Muscle of back (tissue), 13 donors: ENCODE results near the gene RTP5. TPM values are rescaled to one million over a fixed set of nuclear protein-coding genes. Genes with fewer than 3 reads are reported as not detected.
"Not testable (repeated sequence)": the region's sequence is repeated elsewhere in the genome, so short reads cannot be mapped to it uniquely, and the experiment has no call there.

Experiments used
- DNase-seq, 3 donors: peaks; one replicate each; pipeline versions ENCODE4 v3.0.0 to v3.0.0-alpha.2; 2013
- long read RNA-seq, 9 donors: transcript quantifications; one replicate each; lab custom pipeline, GENCODE V29; 2026
- polyA plus RNA-seq, 10 donors: library from polyadenylated mRNA; unstranded; fragments of 120-200 nt; gene quantifications; one replicate each; pipeline ENCODE4 v1.2.1, GENCODE V29; 2013; ENCODE audit not compliant: insufficient read length in 10 of 10

RTP5 gene
- polyA plus RNA-seq: under 1 TPM in 3 of 10 donors, not detected in 7; 0.05 to 0.12 (median 0.07) TPM
- long read RNA-seq, donor 1: 0 reads
- long read RNA-seq, donor 2: 0 reads
- long read RNA-seq, donor 3: 0 reads
- long read RNA-seq, donor 4: 0 reads
- long read RNA-seq, donor 5: 0 reads
- long read RNA-seq, donor 6: 0 reads
- long read RNA-seq, donor 7: 0 reads
- long read RNA-seq, donor 8: 0 reads
- long read RNA-seq, donor 9: 0 reads

DNA sequence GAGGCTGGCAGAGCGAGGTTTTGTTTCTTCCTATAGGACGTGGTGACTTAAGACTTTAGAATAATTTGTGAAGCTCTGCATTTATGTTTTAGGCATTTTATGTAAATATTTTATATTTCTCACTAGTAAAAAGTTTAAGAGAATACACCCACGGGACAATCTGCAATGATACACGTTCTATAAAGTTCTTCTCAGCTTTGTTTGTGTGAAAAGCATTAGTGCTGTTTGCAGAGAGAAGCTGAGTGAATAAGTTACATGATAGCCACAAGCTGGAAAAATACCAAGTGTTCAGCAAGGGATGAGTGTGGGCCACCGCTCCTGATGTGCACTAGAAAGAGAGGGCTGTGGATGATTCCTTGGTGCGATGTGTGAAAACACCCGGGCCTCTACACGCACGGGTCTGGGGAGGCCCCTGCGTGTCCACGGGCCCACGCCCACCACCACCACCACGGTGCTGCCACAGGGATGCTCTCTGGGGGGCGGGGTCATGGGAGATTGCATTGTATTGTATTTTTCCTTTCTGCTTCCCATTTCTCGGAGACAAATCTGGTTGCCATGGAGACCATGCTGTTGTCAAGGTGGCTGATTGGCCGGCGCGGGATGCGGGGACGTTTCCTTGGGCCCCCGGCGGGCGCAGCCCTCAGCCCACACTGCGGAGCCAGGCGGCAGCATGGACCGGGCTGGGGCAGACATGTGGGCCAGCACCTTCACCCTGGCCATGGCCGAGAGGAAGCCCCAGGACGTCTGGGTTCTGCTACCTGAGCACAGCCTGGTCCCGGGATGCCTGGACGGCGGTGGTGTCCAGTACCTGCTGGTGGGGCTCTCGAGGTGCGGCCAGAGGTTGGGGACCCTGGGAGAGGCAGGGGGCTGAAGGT is at the start of gene RTP5:
Gene RTP5, plus strand, starts transcription at position 643 of the 875 bp plus-strand sequence. Its CDS starts 28 bp downstream, at position 671.
- DNase-seq: no peak

DNA sequence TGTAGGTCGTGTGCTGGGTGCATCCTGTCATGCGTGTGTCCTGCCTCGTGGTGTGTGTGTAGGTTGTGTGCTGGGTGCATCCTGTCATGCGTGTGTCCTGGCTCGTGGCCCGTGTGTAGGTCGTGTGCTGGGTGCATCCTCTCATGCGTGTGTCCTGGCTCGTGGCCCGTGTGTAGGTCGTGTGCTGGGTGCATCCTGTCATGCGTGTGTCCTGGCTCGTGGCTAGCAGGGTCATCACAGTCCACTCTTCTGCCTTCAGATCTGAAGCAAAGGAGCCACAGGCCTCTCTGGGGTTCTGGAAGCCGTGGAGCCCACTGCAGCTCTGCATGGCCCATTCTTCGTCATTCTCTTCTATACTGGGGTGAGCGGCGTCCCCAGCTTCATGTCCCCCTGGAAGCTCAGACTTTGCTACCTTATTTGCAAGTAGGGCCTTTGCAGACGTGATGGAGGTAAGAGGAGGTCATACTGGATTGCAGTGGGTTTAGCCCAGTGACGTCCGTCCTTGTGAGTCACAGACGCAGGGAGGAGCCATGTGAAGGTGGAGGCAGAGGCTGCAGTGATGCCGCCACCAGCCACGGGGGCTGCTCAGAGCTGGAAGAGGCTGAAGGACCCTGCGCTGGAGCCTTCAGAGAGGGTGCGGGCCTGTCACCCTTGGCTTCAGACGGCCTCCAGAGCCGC is 49.4 kb upstream of the RTP5 start:
- not testable (repeated sequence) for DNase-seq

DNA sequence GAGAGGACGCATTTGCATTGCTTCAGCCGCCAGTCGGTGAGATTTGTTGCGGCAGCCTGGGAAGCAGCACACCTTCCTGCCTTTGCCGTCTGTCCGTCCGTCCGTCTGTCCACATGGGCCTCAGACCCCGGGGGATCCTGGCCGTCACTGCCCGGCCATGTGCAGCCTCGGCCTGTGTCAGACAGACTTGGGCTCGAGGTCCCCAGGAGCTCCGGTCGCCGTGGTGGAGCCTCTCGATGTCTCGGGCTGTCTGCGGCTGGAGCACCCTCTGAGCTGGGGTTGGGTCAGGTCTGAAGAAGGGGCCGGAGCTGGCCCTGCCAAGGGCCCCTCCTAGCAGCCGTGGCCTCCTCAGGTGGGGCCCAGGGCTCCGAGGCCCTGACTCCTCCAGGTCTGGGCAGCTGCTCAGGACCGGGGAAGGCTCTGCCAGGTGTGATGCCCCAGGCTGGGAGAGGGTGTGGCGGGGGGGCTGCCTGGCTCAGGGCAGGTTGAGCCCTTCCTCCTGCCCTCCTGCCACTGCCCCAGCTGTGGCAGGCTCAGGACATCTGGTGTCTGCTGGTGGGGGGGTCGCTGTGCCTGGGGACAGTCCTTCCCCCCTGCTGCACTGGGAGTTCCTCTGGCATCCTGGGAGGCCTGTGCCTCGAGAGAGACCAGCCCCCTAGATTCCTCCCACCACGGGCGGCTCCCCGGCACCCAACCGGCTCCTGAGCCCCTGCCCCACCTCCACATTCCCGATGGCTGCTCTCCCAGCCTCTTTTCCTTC is 48.7 kb upstream of the RTP5 start:
- DNase-seq: no peak

DNA sequence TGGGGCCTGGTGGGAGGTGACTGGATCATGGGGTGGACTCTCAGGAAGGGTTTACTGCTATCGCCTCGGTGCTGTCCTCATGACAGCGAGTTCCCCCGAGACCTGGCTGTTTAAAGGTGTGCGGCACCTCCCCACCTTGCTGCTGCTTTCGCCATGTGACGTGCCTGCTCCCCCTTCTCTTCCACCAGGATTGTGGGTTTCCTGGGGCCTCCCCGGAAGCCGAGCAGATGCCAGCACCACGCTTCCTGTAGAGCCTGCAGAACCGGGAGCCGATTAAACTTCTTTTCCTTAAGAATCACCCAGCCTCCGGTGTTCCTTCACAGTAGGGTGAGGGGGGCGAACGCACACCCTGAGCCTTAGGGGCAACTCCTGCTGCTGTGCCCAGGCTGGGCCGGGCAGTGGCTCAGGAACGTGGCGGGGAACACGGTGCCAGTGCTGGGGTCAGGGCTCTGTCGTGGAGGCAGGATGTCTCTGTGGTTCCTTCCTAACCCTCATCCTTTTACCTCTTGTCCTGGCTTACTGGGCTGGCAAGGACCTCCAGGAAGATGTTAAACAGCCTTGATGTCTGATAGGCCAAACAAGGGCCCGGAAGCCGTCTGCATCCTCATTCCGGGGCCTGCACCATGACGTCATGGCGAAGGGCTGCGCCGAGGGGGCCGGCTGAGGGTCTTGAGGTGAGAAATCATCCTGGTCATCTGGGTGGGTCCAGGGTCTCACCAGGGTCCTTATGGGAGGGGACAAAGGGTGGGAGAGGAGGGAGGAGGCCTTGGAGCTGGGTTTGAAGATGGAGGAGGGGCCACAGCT is 47.9 kb upstream of the RTP5 start:
- DNase-seq: no peak

DNA sequence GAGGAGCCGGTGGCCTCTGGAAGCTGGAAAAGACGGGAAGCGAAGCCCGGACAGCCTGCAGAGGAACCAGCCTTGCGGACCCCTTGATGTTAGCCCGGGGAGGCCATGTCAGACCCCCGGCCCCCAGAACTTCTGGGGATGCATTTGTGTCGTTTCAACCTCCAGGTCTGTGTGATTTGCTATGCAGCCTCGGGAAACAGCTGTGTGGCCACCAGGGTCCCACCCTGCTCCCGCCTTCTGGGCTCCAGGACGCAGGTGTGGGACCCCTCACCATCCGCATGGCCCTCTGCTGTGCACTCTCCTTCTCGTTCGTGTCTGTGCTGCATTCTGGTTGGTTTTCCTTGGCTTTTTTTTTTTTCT is 47.3 kb upstream of the RTP5 start:
- DNase-seq: no peak

DNA sequence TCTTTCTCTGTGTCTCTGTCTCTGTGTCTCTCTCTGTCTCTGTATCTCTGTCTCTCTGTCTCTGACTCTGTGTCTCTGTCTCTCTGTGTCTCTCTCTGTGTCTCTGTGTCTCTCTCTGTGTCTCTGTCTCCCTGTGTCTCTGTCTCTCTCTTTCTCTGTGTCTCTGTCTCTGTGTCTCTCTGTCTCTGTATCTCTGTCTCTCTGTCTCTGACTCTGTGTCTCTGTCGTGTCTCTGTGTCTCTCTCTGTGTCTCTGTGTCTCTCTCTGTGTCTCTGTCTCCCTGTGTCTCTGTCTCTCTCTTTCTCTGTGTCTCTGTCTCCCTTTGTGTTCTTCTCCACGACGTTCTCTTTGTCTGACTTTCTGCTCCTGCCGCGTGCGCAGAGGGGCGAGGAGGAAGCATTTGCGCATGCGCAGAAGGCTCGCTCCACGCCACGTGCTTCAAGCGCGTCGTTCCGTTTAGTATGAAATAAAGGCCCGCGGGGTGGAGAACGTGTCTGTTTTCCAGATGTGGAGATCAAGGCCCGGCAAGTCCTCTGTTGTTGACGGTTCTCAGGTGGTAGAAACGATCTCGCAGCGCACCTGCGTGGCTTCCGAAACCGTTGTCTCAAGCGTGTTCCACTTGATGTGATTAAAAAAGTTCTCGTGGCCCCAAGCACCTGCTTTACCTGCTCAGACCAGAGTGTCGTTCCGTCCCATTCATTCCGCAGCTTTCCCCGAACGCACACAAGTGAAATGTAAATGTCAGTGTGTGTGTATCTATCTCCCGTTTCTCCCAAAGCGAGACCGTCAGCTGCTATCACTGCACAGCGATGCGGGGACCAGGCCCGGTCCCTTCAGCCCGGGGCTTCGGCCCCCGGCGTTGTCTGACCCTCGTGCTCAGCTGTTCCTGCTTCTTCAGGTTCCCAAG is 45.7 kb upstream of the RTP5 start:
- DNase-seq: not testable (repeated sequence)

DNA sequence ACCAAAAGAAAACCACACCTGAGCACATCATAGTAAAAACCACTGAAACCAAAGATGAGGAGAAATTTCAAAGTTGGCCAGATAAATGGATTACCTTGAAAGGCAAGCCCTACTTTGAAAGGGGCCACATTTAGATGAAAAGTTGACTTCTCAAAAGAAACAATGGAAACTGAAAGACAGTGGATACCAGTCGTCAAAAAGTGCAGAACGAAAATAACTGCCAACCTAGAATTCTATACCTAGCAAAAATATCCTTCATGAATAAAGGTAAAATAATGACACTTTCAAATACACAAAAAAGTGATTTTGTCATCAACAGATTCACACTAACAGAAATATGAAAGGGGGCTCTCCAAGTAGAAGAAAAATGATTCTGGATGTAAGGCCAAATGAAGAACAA is 42.1 kb upstream of the RTP5 start:
- DNase-seq: no peak

DNA sequence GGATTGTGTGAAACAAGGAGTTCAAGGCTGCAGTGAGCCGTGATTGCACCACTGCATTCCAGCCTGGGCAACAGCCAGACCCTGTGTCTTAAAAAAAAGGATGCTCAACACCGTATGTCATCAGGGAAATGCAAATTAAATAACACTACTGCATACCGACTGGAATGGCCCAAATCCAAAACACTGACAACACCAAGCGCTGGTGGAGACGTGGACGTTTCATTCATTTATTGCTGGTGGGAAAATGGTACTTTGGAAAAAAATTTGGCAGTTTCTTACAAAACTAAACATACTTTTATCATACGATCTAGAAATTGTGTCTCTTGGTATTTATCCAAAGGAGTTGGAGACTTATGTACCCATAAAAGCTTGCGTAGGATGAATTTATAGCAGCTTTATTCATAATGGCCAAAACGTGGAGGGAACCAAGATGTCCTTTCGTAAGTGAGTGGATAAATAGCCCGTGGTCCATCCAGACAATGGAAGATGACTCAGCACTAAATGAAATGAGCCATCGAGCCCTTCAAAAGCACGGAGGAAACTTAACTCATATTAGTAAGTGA is 36.3 kb upstream of the RTP5 start:
- peak in 2 of 3 donors; percentile 10 to 18 for DNase-seq

DNA sequence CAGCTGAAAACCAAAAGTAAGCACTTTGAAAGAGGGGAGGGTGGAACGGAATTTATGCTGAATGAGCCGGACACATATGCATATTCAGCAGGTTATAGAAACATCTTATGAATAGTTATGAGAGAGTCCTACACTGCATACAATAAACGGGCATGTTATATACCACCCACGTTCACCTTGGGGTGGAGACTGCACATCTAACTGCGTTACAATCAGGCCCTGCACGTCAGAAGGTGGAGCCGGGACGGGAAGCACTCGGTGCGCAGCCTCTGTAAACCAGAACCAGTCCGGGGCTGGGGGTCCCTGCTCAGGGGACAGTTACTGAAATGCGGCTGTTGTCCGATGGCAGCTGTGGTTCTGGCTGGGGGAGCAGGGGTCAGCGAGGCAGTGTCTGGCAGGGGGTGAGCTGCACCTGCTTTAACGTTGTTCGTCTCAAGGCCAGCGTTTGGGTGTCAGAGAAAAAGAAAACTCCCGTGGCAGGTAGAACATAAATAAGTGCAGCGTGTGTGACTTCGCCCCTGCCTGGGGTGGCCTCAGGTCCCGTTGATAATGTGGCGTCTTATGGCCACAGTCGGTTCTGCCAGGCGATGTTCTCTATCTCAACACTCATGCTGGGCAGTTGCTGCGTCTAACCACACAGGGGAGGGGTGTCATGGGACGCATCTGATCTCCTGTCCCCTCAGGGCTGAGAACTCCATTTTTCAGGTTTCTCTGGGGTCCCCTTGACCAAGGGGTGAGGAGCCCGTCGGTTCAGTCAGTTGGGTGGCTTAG is 35.6 kb upstream of the RTP5 start:
- not testable (repeated sequence) for DNase-seq

DNA sequence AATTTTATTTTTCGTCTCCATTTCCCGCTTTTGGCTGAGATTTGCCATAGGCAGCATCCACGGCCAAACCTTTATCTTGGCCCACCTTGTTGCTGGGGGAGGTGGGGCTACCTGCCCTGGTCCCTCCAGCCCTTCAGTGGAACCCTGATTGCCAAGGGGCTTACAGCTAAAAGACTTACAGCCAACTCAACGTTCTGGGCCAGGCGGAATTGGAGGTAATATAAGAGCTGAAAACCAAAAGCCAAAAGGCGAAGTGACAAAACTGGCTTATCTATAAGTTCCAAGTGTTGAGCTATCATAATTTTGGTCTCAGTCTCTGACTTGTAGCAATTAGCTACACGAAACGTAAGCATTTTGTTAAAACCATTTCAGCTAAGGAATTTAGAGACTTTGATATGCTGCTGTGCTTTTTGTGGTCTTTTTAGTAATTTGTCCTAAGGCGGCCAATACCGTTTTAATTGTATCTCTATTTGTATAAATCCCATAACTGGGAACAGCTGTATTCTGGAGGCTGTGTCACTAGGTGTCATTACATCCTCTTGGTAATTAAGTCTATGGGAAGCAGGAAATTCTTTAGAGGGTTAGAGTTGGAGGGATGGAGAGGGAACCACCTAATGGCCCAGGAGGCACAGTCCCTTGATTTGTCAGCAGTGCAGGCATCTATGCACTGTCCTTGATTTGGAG is 34.9 kb upstream of the RTP5 start:
- no peak for DNase-seq

DNA sequence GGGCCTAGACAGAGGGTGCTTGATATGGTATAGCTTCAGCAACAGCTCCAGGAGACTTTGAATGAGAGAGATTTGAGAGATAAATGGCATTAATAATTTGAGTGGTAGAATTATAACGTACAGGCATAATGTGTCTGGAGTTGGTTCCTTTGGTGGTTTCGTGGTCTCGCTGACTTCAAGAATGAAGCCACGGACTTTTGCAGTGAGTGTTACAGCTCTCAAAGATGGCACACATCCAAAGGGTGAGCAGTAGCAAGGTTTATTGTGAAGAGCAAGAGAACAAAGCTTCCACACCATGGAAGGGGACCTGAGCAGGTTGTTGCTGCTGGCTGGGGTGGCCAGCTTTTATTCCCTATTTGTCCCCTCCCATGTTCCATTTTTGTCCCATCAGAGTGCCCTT is 33.9 kb upstream of the RTP5 start:
- no peak for DNase-seq

DNA sequence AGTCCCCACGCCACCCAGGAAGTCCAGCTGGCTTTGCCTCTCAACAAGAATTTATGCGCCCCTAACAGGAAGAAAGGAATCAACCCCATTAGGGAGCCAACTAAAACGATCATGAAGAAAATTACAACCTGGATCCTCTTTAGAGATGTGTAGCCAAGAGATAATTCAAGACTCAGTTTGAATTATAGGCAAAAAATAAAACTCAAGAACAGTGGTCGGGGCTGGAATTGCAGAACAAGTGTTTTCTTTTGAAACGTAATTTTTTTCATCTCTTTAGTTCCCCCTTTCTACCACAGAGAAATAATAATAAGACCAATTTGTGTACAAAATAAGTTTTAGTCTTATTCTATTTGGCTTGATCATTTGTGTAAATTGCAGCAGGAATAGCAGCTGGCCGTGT is 33.2 kb upstream of the RTP5 start:
- no peak for DNase-seq

DNA sequence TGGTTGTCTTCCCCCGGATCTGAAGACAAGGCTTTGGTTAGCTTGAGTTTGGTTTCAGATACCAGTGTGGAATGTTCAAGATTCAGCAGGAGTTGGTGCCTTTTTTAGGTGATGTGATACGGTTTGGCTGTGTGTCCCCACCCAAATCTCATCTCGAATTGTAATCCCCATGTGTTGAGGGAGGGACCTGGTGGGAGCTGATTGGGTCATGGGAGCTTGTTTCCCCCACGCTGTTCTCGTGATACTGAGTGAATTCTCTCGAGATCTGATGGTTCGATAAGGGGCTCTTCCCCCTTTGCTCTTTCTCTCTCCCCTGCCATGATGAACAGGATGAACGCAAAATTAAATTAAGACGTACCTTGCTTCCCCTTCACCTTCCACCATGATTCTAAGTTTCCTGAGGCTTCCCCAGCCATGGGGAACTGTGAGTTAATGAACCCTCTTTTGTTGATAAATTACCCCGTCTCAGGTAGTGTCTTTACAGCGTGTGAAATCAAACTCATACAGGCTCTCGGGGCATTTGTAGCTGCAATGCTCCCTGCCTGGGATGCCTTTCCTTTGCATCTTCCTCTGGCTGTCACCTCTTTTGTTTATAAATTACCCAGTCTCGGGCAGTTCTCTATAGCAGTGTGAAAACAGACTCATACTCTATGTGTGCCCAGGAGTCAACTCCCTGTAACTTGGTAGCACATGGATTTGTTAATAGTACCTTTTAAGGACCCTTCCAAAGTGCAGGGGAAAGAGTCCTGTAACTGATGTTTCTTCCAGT is 32.1 kb upstream of the RTP5 start:
- no peak for DNase-seq

DNA sequence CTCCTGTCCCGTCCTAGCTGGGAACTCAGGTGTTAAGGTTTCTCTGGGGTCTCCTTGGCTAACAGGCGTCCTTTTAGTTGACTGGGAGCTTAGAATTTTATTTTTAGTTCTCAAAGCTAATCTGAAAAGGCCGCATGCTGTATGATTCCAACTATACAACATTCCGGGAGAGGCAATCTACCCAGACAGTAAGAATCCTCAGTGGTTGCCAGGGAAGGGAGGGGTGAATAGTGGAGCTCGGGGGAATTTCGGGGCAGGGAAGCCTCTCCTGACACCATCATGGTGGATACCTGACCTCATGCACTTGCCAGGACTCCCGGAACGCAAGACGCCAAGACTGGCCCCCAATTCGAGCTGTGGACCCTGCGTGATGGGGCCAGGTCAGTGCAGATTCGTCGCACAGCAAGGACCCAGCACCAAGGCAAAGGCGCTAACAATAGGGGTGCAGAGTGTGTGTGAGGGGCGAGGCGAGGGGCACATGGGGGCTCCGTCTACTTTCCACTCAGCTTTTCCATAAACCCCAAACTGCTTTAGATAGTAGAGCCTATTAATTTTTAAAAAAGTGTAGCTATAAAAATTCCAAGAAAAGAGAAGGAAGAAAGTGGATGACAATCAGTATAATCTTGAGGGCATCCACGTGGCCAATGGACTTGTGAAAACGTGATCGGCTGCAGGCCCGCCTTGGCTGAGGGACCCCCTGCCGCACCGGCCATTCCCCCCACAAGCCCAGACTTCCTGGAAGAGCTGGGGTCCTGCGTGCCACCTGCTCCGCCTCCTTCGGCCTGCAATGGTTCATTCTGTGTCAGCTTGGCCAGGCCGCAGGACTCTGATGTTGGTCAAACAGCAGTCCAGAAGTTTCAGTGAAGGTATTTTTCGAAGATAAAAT is 28.1 kb upstream of the RTP5 start:
- no peak for DNase-seq

DNA sequence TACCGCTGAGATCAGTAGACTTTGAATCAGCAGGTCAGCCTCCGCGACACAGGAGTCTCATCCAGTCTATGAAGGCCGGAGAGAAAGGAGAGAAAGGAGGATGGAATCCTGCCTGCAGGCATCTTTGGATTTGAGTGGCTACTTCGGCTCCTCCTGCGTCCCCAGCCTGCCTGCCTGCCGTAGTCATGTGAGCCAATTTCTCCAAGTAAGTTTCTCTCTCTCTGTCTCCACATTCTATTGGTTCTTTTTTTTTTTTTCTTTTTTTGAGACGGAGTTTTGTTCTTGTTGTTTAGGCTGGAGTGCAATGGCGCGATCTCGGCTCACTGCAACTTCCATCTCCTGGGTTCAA is 27.5 kb upstream of the RTP5 start:
- DNase-seq: no peak

DNA sequence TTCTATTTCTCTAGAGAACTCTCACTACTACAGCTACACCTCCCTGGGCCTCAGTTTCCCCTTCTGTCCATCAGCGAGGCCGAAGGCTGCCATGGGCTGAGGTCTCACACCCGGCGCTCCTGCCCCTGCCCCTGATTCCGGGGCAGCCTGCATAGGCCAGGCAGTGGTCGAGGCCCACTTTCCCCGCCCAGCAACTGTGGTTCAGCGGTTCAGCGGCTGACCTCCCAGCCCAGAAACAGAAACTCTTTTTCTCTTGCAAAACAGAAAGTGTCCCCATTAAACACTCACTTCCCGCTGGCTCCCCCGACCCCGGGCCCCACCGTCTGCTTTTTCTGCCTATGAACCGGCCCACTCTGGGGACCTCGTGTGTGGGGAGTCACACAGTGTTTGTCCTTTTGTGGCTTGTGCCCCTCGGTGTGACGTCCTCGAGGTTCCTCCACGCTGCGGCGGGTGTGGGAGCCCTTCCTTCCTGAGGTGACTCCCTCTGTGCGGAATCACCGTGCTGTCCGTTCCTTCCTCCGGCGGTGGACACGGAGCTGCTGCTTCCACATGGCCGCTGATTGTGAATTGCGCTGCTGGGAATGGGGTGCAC is 26.8 kb upstream of the RTP5 start:
- peak in 1 of 3 donors; percentile 64 for DNase-seq
